Chondrocyte (in vitro differentiated cells): Measurements from ENCODE around the gene MSI1. TPM values are rescaled to one million over a fixed set of nuclear protein-coding genes. Genes with fewer than 3 reads are reported as not detected.

Experiments
- DNase-seq: peaks from one replicate; pipeline ENCODE4 v3.0.0; 2021; ENCODE audit warnings: mixed read lengths, low spot score
- H3K27ac Mint-ChIP-seq: one replicate; pipeline ENCODE4 v1.8.0; 2021; ENCODE audit warnings: mild to moderate bottlenecking, moderate library complexity, mixed read lengths; ENCODE audit not compliant: unreplicated experiment
- H3K27me3 Mint-ChIP-seq: 2 replicates; pipeline ENCODE4 v1.8.0; 2021; ENCODE audit warnings: low read depth, mixed read lengths
- H3K36me3 Mint-ChIP-seq: 2 replicates; pipeline ENCODE4 v1.8.0; 2021; ENCODE audit warnings: low read depth, mixed read lengths
- H3K4me1 Mint-ChIP-seq: 2 replicates; pipeline ENCODE4 v1.8.0; 2021; ENCODE audit warnings: low read depth, mild to moderate bottlenecking, mixed read lengths
- H3K4me3 Mint-ChIP-seq: one replicate; pipeline ENCODE4 v1.8.0; 2021; ENCODE audit warnings: mild to moderate bottlenecking, moderate library complexity, mixed read lengths; ENCODE audit not compliant: unreplicated experiment
- H3K9me3 Mint-ChIP-seq: 2 replicates; pipeline ENCODE4 v1.8.0; 2021; ENCODE audit warnings: low read depth, mixed read lengths
- CTCF ChIP-seq: fragments of 200-600 bp; sonication (generic); IDR thresholded peaks from 2 replicates; pipeline ENCODE4 v1.5.0; 2021; ENCODE audit warnings: antibody characterized with exemption, mild to moderate bottlenecking, moderate library complexity
- total RNA-seq: library from RNA; stranded (reverse); gene quantifications from 3 replicates; pipeline ENCODE4 v1.2.1, GENCODE V29; 2021

Gene MSI1
- total RNA-seq, 1 donor from 2014 or later: 2.5 TPM

- no peak for DNase-seq
- Mint-ChIP-seq H3K4me1 (peaks cover 8% of the 10 kb centered on the region), H3K27me3 (no peaks in the 10 kb centered on the region), H3K27ac (no peak overlapping the region), H3K4me3 (no peak overlapping the region), H3K36me3 (no peaks in the 10 kb centered on the region), H3K9me3 (no peaks in the 10 kb centered on the region)
- TF ChIP-seq CTCF: no peak
These were observed 21.2 kb downstream of the MSI1 start for GRCh38 chr12:120347766-120348165.

GRCh38 chr12:120346681-120347080 lies 22.3 kb downstream of the MSI1 start:
- Mint-ChIP-seq H3K27ac (no peak overlapping the region), H3K4me3 (no peak overlapping the region), H3K4me1 (peaks cover 8% of the 10 kb centered on the region), H3K9me3 (no peaks in the 10 kb centered on the region), H3K27me3 (no peaks in the 10 kb centered on the region), H3K36me3 (no peaks in the 10 kb centered on the region)
- DNase-seq: no peak
- peak; percentile 27 for TF ChIP-seq CTCF

- Mint-ChIP-seq H3K9me3 (no peaks in the 10 kb centered on the region), H3K27ac (no peak overlapping the region), H3K27me3 (no peaks in the 10 kb centered on the region), H3K4me1 (peaks cover 4% of the 10 kb centered on the region), H3K36me3 (no peaks in the 10 kb centered on the region), H3K4me3 (no peak overlapping the region)
- no peak for TF ChIP-seq CTCF
- DNase-seq: no peak
These were observed 22.9 kb downstream of the MSI1 start for GRCh38 chr12:120346031-120346430.

- Mint-ChIP-seq H3K4me3 (no peak overlapping the region), H3K27me3 (no peaks in the 10 kb centered on the region), H3K27ac (no peak overlapping the region), H3K9me3 (no peaks in the 10 kb centered on the region), H3K4me1 (no peaks in the 10 kb centered on the region), H3K36me3 (no peaks in the 10 kb centered on the region)
- TF ChIP-seq CTCF: no peak
- no peak for DNase-seq
These were observed 25.3 kb downstream of the MSI1 start for GRCh38 chr12:120343692-120344091.

- Mint-ChIP-seq H3K4me1 (no peaks in the 10 kb centered on the region), H3K9me3 (peaks cover under 1% of the 10 kb centered on the region), H3K4me3 (no peak overlapping the region), H3K36me3 (no peaks in the 10 kb centered on the region), H3K27ac (no peak overlapping the region), H3K27me3 (peaks cover under 1% of the 10 kb centered on the region)
- DNase-seq: no peak
- TF ChIP-seq CTCF: no peak
These were observed 25.9 kb downstream of the MSI1 start for GRCh38 chr12:120343039-120343537.
